Measurements from ENCODE around the gene EPHA7.

- TF ChIP-seq, protein P1, sequence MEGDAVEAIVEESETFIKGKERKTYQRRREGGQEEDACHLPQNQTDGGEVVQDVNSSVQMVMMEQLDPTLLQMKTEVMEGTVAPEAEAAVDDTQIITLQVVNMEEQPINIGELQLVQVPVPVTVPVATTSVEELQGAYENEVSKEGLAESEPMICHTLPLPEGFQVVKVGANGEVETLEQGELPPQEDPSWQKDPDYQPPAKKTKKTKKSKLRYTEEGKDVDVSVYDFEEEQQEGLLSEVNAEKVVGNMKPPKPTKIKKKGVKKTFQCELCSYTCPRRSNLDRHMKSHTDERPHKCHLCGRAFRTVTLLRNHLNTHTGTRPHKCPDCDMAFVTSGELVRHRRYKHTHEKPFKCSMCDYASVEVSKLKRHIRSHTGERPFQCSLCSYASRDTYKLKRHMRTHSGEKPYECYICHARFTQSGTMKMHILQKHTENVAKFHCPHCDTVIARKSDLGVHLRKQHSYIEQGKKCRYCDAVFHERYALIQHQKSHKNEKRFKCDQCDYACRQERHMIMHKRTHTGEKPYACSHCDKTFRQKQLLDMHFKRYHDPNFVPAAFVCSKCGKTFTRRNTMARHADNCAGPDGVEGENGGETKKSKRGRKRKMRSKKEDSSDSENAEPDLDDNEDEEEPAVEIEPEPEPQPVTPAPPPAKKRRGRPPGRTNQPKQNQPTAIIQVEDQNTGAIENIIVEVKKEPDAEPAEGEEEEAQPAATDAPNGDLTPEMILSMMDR (conservative IDR thresholded peaks at IDR 0.05 in 1 of 2, IDR thresholded peaks at IDR 0.05 in 1 of 2; ENCODE audit: extremely low read depth in 1 of 2, insufficient read depth in 1 of 2, low read depth in 1 of 2, low read length in 2 of 2) = no peak
- no peak for TF ChIP-seq EZH2 (IDR thresholded peaks at IDR 0.05; ENCODE audit: borderline replicate concordance, low read length)
These were observed 14.2 kb upstream of the EPHA7 start for GRCh38 chr6:93433592-93433991.

Measured in mammary epithelial cell (primary cell).